HepG2 (cell line): Measurements from ENCODE around the gene BIRC6. TPM values are rescaled to one million over a fixed set of nuclear protein-coding genes. Genes with fewer than 3 reads are reported as not detected.

Experiments
- ATAC-seq: fragments of 200-7000 bp; cut with Tn5 transposase; 3 replicates; pipeline ENCODE4 v1.9.1; 2020; ENCODE audit warnings: mild to moderate bottlenecking, moderate library complexity
- BruUV-seq: library from RNA; stranded (reverse); fragments of 400-500 nt; replicated peaks from 2 replicates; lab custom pipeline; 2021; lab: Mats Ljungman, UMichigan
- CTCF ChIA-PET: fragments of 300-600 bp; formaldehyde crosslinking; extraction: SDS; loops from one replicate; lab custom pipeline; 2021; ENCODE audit warnings: low total read pairs, inconsistent platforms, low intra/inter-chr PET ratio; lab: Yijun Ruan, JAX
- POLR2A ChIA-PET: fragments of 350-600 bp; sonication (Branson Sonifier 250); formaldehyde crosslinking; loops from one replicate; lab custom pipeline; 2020; ENCODE audit warnings: antibody characterized with exemption, inconsistent platforms; lab: Yijun Ruan, JAX
- DNase-seq: peaks from one replicate; pipeline ENCODE4 v3.0.0-alpha.2; 2015; ENCODE audit warnings: low spot score
- FAIRE-seq: peaks from 3 replicates; lab custom pipeline; 2011; peaks lifted over from hg19 to GRCh38; lab: Jason Lieb, UNC
- H2AFZ ChIP-seq: one replicate; pipeline ENCODE4 v1.6.1; 2011; ENCODE audit warnings: low read length, inconsistent platforms
- H3K27ac ChIP-seq: fragments of 300-600 bp; 3 replicates; pipeline ENCODE4 v1.8.0; 2011; ENCODE audit warnings: mixed run types, mild to moderate bottlenecking, mixed read lengths, low read length, inconsistent platforms; ENCODE audit not compliant: insufficient read depth; ENCODE audit errors: extremely low read length
- H3K27me3 ChIP-seq, 2 experiments: fragments of 200-600 bp in 1 of 2; 2 replicates in 1 of 2; 3 replicates in 1 of 2; pipeline versions ENCODE4 v1.6.0 to v1.8.0; 2011; ENCODE audit warnings: low read length in 2 of 2, mild to moderate bottlenecking in 2 of 2, moderate library complexity in 2 of 2, inconsistent platforms in 1 of 2; ENCODE audit not compliant: insufficient read depth in 2 of 2, control insufficient read depth in 1 of 2
- H3K36me3 ChIP-seq, 2 experiments: fragments of 200-600 bp in 1 of 2; replicated peaks in 1 of 2; 2 replicates in 1 of 2; 3 replicates in 1 of 2; pipeline versions ENCODE4 v1.5.1 to v1.8.0; 2011; ENCODE audit warnings: low read length in 2 of 2, inconsistent platforms in 1 of 2; ENCODE audit not compliant: insufficient read depth in 2 of 2, control insufficient read depth in 1 of 2
- H3K4me1 ChIP-seq: 2 replicates; pipeline ENCODE4 v1.5.1; 2012; ENCODE audit warnings: low read length, inconsistent platforms; ENCODE audit not compliant: insufficient read depth
- H3K4me2 ChIP-seq: 2 replicates; pipeline ENCODE4 v1.6.0; 2011; ENCODE audit warnings: low read depth, low read length, inconsistent platforms
- H3K4me3 ChIP-seq, 3 experiments: fragments of 200-600 bp in 1 of 3; sonication (generic), shearing (Covaris generic) in 1 of 3; replicated peaks in 1 of 3; 2 replicates each; pipeline ENCODE4 v1.5.1; 2011 to 2016; ENCODE audit warnings: low read length in 3 of 3, inconsistent platforms in 2 of 3, low read depth in 2 of 3, mild to moderate bottlenecking in 2 of 3, control low read depth in 1 of 3, mixed read lengths in 1 of 3; ENCODE audit not compliant: insufficient read depth in 1 of 3
- H3K79me2 ChIP-seq: one replicate; pipeline ENCODE4 v1.6.1; 2011; ENCODE audit warnings: low read length, inconsistent platforms; ENCODE audit not compliant: insufficient read depth
- H3K9ac ChIP-seq: 2 replicates; pipeline ENCODE4 v1.6.0; 2011; ENCODE audit warnings: mild to moderate bottlenecking, low read depth, low read length, inconsistent platforms; ENCODE audit not compliant: insufficient read depth
- H3K9me3 ChIP-seq: 2 replicates; pipeline ENCODE4 v1.5.1; 2012; ENCODE audit warnings: mild to moderate bottlenecking, low read length
- H4K20me1 ChIP-seq: 2 replicates; pipeline ENCODE4 v1.6.0; 2011; ENCODE audit warnings: inconsistent platforms, mild to moderate bottlenecking, low read length, moderate library complexity; ENCODE audit not compliant: insufficient read depth
- AGO2 ChIP-seq: fragments of 200-400 bp; formaldehyde crosslinking; optimal IDR thresholded peaks from 2 replicates; pipeline ENCODE3; 2017; ENCODE audit warnings: mild to moderate bottlenecking, low read depth, low read length, moderate library complexity
- ATF1 ChIP-seq: IDR thresholded peaks from 2 replicates; pipeline ENCODE4 v1.6.1; 2016; ENCODE audit warnings: mild to moderate bottlenecking, control low read depth
- BRCA1 ChIP-seq: sonication (generic); formaldehyde crosslinking; IDR thresholded peaks from 2 replicates; pipeline ENCODE4 v1.4.0; 2020; ENCODE audit warnings: missing genetic modification reagents
- MED1 ChIP-seq: sonication (generic); formaldehyde crosslinking; IDR thresholded peaks from 2 replicates; pipeline ENCODE4 v1.4.0; 2020; ENCODE audit warnings: missing genetic modification reagents
- NPAS2 ChIP-seq: sonication (generic); formaldehyde crosslinking; IDR thresholded peaks from 2 replicates; pipeline ENCODE4 v1.8.0; 2022; ENCODE audit warnings: mild to moderate bottlenecking, missing genetic modification reagents, borderline replicate concordance
- SOX6 ChIP-seq, 2 experiments: fragments of 450-650 bp in 1 of 2; sonication (generic) in 1 of 2; formaldehyde crosslinking in 1 of 2; IDR thresholded peaks; 2 replicates each; pipeline versions ENCODE4 v1.4.0 to v1.6.1; 2017 to 2020; ENCODE audit warnings: antibody characterized with exemption in 1 of 2, mild to moderate bottlenecking in 1 of 2, missing genetic modification reagents in 1 of 2
- ZFAT ChIP-seq: sonication (generic); formaldehyde crosslinking; conservative IDR thresholded peaks from 2 replicates; pipeline ENCODE4 v1.8.1; 2023; ENCODE audit warnings: missing genetic modification reagents, inconsistent platforms
- ZNF136 ChIP-seq: sonication (generic); formaldehyde crosslinking; IDR thresholded peaks from 2 replicates; pipeline ENCODE4 v1.8.1; 2022; ENCODE audit warnings: low read depth, mild to moderate bottlenecking, moderate library complexity, missing genetic modification reagents
- ZNF354B ChIP-seq: sonication (generic); formaldehyde crosslinking; IDR thresholded peaks from 2 replicates; pipeline ENCODE4 v1.8.0; 2022; ENCODE audit warnings: mild to moderate bottlenecking, missing genetic modification reagents
- ZNF570 ChIP-seq: sonication (generic); formaldehyde crosslinking; IDR thresholded peaks from 2 replicates; pipeline ENCODE4 v1.4.0; 2020; ENCODE audit warnings: mild to moderate bottlenecking, missing genetic modification reagents, borderline replicate concordance
- ZNF720 ChIP-seq: sonication (generic); formaldehyde crosslinking; IDR thresholded peaks from 2 replicates; pipeline ENCODE4 v1.4.0; 2020; ENCODE audit warnings: missing genetic modification reagents
- ZNF878 ChIP-seq: sonication (generic); formaldehyde crosslinking; IDR thresholded peaks from 2 replicates; pipeline ENCODE4 v1.8.1; 2023; ENCODE audit warnings: mild to moderate bottlenecking, missing genetic modification reagents, moderate library complexity
- ZSCAN12 ChIP-seq: sonication (generic); formaldehyde crosslinking; IDR thresholded peaks from 2 replicates; pipeline ENCODE4 v1.9.0; 2021; ENCODE audit warnings: mild to moderate bottlenecking, missing genetic modification reagents
- ZSCAN22 ChIP-seq: sonication (generic); formaldehyde crosslinking; IDR thresholded peaks from 2 replicates; pipeline ENCODE4 v1.4.0; 2020; ENCODE audit warnings: mild to moderate bottlenecking, missing genetic modification reagents
- WGBS: methylation state at CpG from one replicate; pipeline ENCODE4 v1.1.6; 2017; ENCODE audit warnings: low lambda C conversion rate; 5-methylcytosine and 5-hydroxymethylcytosine counted together
- in situ Hi-C: cut with HindIII; loops from 2 replicates; pipeline ENCODE4 v1.10.0; 2017; ENCODE audit warnings: low pct_unique_long_range_greater_than_20kb; ENCODE audit not compliant: extremely low pct_ligation_motif_present
- intact Hi-C: fragments of 100-400 bp; cut with micrococcal nuclease; formaldehyde crosslinking; loops from one replicate; pipeline ENCODE4 v1.10.0; 2022; ENCODE audit not compliant: unreplicated experiment
- polyA plus RNA-seq, 8 experiments: library from polyadenylated mRNA; depleted of rRNA in 3 of 8; stranded (reverse) in 7 of 8; unstranded in 1 of 8; fragments of >200 nt; fragmentation: Illumina TruSeq in 4 of 8; extraction: Trizol in 4 of 8; gene quantifications; 2 replicates each; pipeline versions ENCODE4 v1.2.1 to v1.2.3, GENCODE V29; 2011 to 2016; ENCODE audit warnings: low read depth in 4 of 8, missing spikeins in 1 of 8, mixed read lengths in 1 of 8; ENCODE audit not compliant: insufficient read depth in 1 of 8
- total RNA-seq, 5 experiments: library from RNA; depleted of rRNA; stranded (reverse); fragments of >200 nt; fragmentation: Illumina TruSeq; extraction: Trizol; gene quantifications; 2 replicates each; pipeline ENCODE4 v1.2.3, GENCODE V29; 2016; ENCODE audit warnings: low read depth in 1 of 5
- TF ChIP-seq, protein P1 (sequence below): sonication (generic); formaldehyde crosslinking; conservative IDR thresholded peaks from 2 replicates; pipeline ENCODE4 v1.4.0; 2020; ENCODE audit warnings: missing genetic modification reagents

BIRC6 gene
- total and polyA plus RNA-seq, 2 of the 13 experiments (the other 11 are each of a cell fraction or from before 2014, with no cell fraction given) = 65.6 to 120 TPM

DNA sequence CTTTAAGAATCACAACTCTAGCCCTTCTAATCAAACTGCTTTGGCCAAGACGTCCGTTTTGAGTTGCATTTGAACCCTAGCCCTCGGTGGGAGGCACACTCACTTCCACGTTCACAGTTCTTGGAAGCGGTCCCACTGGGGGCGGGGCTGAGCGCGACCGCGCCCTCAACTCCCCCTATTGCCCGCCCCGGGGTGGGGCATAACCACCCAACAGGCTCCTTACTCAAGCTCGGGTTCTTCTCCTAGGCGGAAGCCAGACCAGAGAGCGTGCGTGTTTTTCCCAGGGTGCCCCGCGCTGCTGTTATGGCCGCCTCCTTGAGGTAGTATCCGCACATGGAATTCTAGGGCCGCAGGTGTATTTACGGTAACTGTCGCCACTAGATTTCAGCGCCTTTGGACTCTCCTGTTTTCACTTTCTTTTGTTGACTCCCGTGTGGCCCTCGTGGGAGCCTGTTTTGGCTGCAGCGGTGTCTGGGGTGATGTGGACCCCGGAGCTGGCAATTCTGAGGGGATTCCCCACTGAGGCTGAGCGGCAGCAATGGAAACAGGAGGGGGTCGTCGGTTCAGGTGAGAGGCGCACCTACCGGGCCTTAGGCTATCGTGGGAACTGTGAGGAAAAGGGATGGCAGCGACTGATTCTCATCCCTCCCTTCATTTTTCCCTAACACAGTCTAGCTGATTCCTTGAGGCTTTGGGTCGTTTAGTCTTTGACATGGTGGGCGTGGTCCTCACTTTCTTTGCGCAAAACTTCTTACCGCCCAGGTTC is 271.2 kb downstream of the BIRC6 start, which contains the start of gene TTC27:
TSS of gene TTC27 (plus strand) at position 237 of the 766 bp plus-strand sequence. CDS start at position 480, 243 bp downstream.
- peak; percentile 96 for DNase-seq
- peak within 1 kb of the TSS; percentile 84 for H3K4me2 ChIP-seq
- no peaks in the 10 kb centered on the region for H3K9me3 ChIP-seq
- peak within 1 kb of the TSS; percentile 95 for H3K9ac ChIP-seq
- H4K20me1 ChIP-seq = no peaks in the 10 kb centered on the region
- peaks cover 0 to 12% of the 10 kb centered on the region in 2 experiments; a peak in 4 of 5 replicates for H3K36me3 ChIP-seq
- in situ Hi-C loops (no loop called here), intact Hi-C loops (loop anchor here (1.0 kb wide), 1 partner anchor 69 kb away; no protein-coding TSS in a partner anchor)
- ChIA-PET POLR2A (interaction anchor here (0.5 to 1.3 kb wide), 9 partner anchors 12 to 619 kb away, joined by 3 to 9 read pairs (median 3); partner anchors contain the start of genes DPY30 and SLC30A6), CTCF (no interaction called here)
- H3K4me1 ChIP-seq = peaks cover 29% of the 10 kb centered on the region
- peak within 1 kb of the TSS; percentile 73 to 98 (median 96) for H3K4me3 ChIP-seq
- H2AFZ ChIP-seq = peak within 1 kb of the TSS; percentile 95
- H3K79me2 ChIP-seq = peaks cover 7% of the 10 kb centered on the region
- peaks cover 0 to 4% of the 10 kb centered on the region in 2 experiments; a peak in 1 of 5 replicates for H3K27me3 ChIP-seq
- TSS peak; percentile 76 for BruUV-seq
- WGBS = 2% methylated on average over 34 of the region's 39 CpGs
- peak; percentile 80 for FAIRE-seq
- H3K27ac ChIP-seq = peak within 1 kb of the TSS; percentile 66
- peak; percentile 98 for ATAC-seq
- TF ChIP-seq ZSCAN22 (no peak), NPAS2 (CRISPR knock-in tag) (no peak), ZNF878 (CRISPR knock-in tag) (0 out of 2 replicates have a peak, but pooled peaks have one; percentile 7), ZNF570 (no peak), MED1 (CRISPR knock-in tag) (peak; percentile 61; the same call in 1 of the 2 replicates), ZNF354B (CRISPR knock-in tag) (no peak), SOX6 (IDR thresholded peaks at IDR 0.05) (no peak), SOX6 (CRISPR knock-in tag; IDR thresholded peaks at IDR 0.05) (peak; percentile 55), ZSCAN12 (CRISPR knock-in tag) (no peak), BRCA1 (CRISPR knock-in tag) (no peak), AGO2 (peak; percentile 25), ZFAT (CRISPR knock-in tag) (no peak), ZNF720 (CRISPR knock-in tag) (no peak), ATF1 (CRISPR knock-in tag) (peak; percentile 43; the same call in 1 of the 2 replicates), ZNF136 (CRISPR knock-in tag) (peak; percentile 89; the same call in 1 of the 2 replicates)
- TF ChIP-seq, protein P1, sequence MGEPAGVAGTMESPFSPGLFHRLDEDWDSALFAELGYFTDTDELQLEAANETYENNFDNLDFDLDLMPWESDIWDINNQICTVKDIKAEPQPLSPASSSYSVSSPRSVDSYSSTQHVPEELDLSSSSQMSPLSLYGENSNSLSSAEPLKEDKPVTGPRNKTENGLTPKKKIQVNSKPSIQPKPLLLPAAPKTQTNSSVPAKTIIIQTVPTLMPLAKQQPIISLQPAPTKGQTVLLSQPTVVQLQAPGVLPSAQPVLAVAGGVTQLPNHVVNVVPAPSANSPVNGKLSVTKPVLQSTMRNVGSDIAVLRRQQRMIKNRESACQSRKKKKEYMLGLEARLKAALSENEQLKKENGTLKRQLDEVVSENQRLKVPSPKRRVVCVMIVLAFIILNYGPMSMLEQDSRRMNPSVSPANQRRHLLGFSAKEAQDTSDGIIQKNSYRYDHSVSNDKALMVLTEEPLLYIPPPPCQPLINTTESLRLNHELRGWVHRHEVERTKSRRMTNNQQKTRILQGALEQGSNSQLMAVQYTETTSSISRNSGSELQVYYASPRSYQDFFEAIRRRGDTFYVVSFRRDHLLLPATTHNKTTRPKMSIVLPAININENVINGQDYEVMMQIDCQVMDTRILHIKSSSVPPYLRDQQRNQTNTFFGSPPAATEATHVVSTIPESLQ (CRISPR knock-in tag) = no peak
